ENCODE results near the gene DGCR6L.
"Not testable (repeated sequence)": the region's sequence is repeated elsewhere in the genome, so short reads cannot be mapped to it uniquely, and the experiment has no call there.

DNA sequence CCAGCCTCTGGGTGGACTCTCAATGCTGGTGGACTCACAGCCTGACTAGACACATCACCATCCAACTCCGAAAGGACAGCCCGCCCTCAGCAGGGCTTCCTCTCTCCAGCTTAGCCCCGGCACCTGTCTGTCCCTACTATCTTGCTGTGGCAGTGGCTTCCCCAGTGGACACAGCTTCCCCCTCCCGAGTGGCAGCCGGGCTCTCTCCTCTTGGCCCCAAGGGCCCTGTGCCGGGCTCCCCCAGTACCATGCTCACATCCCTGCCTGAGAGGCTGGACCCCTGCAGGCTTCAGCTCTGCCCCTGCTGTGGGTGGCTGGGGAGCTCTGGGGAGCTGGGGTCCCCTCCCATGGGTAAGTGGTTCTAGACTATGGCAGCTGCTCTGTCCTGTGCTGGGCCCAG, 9.1 kb downstream of the DGCR6L start:
- not testable (repeated sequence) for TF ChIP-seq CTCF, POLR2AphosphoS5, POLR2A (IDR thresholded peaks at IDR 0.05)

Data from breast epithelium (tissue), 3 donors.